Thyroid gland (tissue), 4 donors: ENCODE measurements around the gene TXLNA. TPM values are rescaled to one million over a fixed set of nuclear protein-coding genes. Genes with fewer than 3 reads are reported as not detected.

Source experiments
- DNase-seq, 2 donors: peaks; one replicate each; pipeline ENCODE4 v3.0.0-alpha.2; 2019
- H3K27ac ChIP-seq, 3 donors: fragments of 200-600 bp; sonication (generic); 1 replicate in 2 of 3; 2 replicates in 1 of 3; pipeline ENCODE4 v1.5.1; 2016 to 2019; ENCODE audit warnings: mild to moderate bottlenecking in 1 of 3, moderate library complexity in 1 of 3
- H3K27me3 ChIP-seq: fragments of 200-600 bp; sonication (generic); one replicate; pipeline ENCODE4 v1.5.1; 2019
- H3K36me3 ChIP-seq, 2 donors: fragments of 200-600 bp; sonication (generic); one replicate each; pipeline ENCODE4 v1.5.1; 2016 to 2019
- H3K4me1 ChIP-seq, 2 donors: fragments of 200-600 bp; sonication (generic); one replicate each; pipeline ENCODE4 v1.5.1; 2017 to 2019
- H3K4me3 ChIP-seq, 3 donors: fragments of 200-600 bp; sonication (generic); replicated peaks in 1 of 3; 1 replicate in 2 of 3; 2 replicates in 1 of 3; pipeline ENCODE4 v1.5.1; 2016; ENCODE audit warnings: mild to moderate bottlenecking in 1 of 3
- H3K9me3 ChIP-seq: fragments of 200-600 bp; sonication (generic); one replicate; pipeline ENCODE4 v1.5.1; 2017
- CTCF ChIP-seq, 6 experiments: fragments of 200-600 bp in 3 of 6; fragments of 450-650 bp in 3 of 6; sonication (generic) in 3 of 6; IDR thresholded peaks; one replicate each; pipeline ENCODE4 v1.5.1; 2016 to 2019; ENCODE audit warnings: antibody characterized with exemption in 6 of 6, mild to moderate bottlenecking in 2 of 6, inconsistent platforms in 1 of 6, moderate library complexity in 1 of 6
- POLR2A ChIP-seq, 2 donors: fragments of 450-650 bp; IDR thresholded peaks; one replicate each; pipeline ENCODE4 v1.6.1; 2017; ENCODE audit warnings: antibody characterized with exemption in 2 of 2, mild to moderate bottlenecking in 2 of 2, moderate library complexity in 1 of 2
- WGBS, 2 donors: methylation state at CpG; one replicate each; pipeline ENCODE4 v1.1.5; 2017; 5-methylcytosine and 5-hydroxymethylcytosine counted together
- intact Hi-C: fragments of 100-400 bp; cut with DNase I; formaldehyde crosslinking; loops from one replicate; pipeline ENCODE4 v1.15.1; 2023
- total RNA-seq, 4 donors: library from RNA; depleted of rRNA; stranded (reverse); fragments of >200 nt; gene quantifications; one replicate each; pipeline ENCODE4 v1.2.3, GENCODE V29; 2016

Gene TXLNA
- total RNA-seq, 4 donors from 2014 or later = 47.7 to 69.4 (median 60.6) TPM

GRCh38 chr1:32195972-32196823, 16.7 kb downstream of the TXLNA start:
- Histone ChIP-seq H3K27ac (no peak overlapping the region), H3K27me3 (no peaks in the 10 kb centered on the region), H3K9me3 (no peaks in the 10 kb centered on the region), H3K4me3 (no peak overlapping the region), H3K4me1 (peaks cover 5 to 13% of the 10 kb centered on the region in 2 donors), H3K36me3 (peaks cover 54 to 55% of the 10 kb centered on the region in 2 donors)
- TF ChIP-seq CTCF (IDR thresholded peaks at IDR 0.05) (no peak), POLR2A (IDR thresholded peaks at IDR 0.05) (no peak)
- intact Hi-C loops = no loop called here
- DNase-seq = no peak

DNA sequence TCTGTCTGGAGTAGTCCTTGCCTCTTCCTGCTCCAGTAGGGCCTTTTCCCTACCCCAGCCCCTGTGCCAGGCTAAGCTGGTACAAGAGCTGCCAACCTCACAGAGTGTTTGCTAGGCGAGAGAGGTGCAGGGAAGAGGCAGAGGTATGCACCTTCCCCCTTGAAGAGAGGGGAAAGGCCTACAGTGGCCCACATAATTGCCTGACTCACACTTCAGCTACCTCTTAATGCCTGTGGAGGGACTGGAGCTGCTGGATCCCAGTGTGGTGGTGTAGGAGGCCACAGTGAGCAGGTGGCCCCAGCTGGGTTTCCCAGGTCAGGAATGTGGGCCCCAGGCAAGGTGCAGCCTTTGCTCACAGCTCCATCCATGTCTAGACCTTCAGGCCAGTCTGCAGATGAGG, 17.6 kb downstream of the TXLNA start:
- peaks cover 46% of the 10 kb centered on the region in 2 donors for H3K36me3 ChIP-seq
- peaks cover 12 to 21% of the 10 kb centered on the region in 2 donors for H3K4me1 ChIP-seq
- no peaks in the 10 kb centered on the region for H3K9me3 ChIP-seq
- no peak overlapping the region for H3K4me3 ChIP-seq
- H3K27me3 ChIP-seq = no peaks in the 10 kb centered on the region
- intact Hi-C loops = no loop called here
- 80 to 100% methylated on average over 1 of the region's 1 CpG for WGBS, 2 donors
- TF ChIP-seq CTCF (IDR thresholded peaks at IDR 0.05) (no peak), POLR2A (IDR thresholded peaks at IDR 0.05) (no peak)
- DNase-seq = no peak
- H3K27ac ChIP-seq = no peak overlapping the region

DNA sequence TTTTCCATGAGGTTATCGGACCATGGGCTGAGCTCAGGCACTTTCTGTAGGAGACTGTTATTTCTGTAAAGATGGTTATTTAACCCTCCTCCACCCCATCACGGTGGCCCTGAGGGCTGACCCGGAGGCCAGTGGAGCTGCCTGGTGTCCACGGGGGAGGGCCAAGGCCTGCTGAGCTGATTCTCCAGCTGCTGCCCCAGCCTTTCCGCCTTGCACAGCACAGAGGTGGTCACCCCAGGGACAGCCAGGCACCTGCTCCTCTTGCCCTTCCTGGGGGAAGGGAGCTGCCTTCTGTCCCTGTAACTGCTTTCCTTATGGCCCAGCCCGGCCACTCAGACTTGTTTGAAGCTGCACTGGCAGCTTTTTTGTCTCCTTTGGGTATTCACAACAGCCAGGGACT, 18.4 kb downstream of the TXLNA start:
- Histone ChIP-seq H3K4me1 (peaks cover 12 to 25% of the 10 kb centered on the region in 2 donors), H3K4me3 (no peak overlapping the region), H3K27ac (no peak overlapping the region), H3K36me3 (peaks cover 38% of the 10 kb centered on the region in 2 donors), H3K27me3 (no peaks in the 10 kb centered on the region), H3K9me3 (no peaks in the 10 kb centered on the region)
- TF ChIP-seq POLR2A (IDR thresholded peaks at IDR 0.05) (no peak), CTCF (IDR thresholded peaks at IDR 0.05) (no peak)
- DNase-seq = no peak
- 63 to 80% methylated on average over 6 of the region's 6 CpGs for WGBS, 2 donors
- intact Hi-C loops = no loop called here

DNA sequence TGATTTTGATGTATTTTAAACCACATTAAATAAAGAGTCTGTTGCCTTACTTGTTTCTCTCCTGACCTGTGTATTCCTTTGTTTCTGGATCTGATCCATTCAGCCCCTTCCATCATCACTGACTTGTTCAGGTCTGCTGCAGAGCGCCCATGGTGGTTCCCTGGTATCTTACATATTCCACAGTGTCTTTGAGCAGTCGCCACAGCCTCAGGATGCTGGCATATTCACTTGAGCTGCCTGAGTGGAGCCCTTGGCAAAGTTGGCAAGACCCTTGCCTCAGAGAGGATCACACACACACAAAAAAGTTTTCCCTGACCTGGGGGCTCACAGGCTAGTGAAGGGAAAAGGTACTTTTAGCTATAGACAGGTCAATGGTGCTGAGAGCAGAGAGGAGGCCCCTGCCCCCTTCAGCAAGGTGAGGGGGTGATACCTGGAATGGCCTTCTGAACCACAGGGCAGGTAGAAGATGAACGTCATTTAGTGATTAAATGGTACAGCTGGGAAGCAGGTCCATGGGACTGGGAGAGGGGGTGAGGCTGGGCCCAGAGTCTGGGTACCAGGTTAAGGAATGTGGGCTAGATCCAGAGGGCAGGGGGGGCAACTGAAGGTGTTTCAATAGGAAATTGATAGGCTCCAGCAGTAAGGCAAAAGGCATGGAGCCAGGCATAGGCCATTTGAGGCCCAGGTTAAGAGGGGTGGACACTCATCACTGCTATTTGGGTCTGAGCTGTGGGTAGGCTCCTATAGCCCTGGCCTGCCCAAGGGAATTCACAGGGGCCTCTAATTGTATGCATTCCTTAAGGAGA, 19.0 kb downstream of the TXLNA start:
- peaks cover 32% of the 10 kb centered on the region in 2 donors for H3K36me3 ChIP-seq
- WGBS, 2 donors = 88 to 90% methylated on average over 3 of the region's 3 CpGs
- no peak for DNase-seq
- H3K27ac ChIP-seq = no peak overlapping the region
- peaks cover 12 to 25% of the 10 kb centered on the region in 2 donors for H3K4me1 ChIP-seq
- H3K4me3 ChIP-seq = no peak overlapping the region
- TF ChIP-seq POLR2A (IDR thresholded peaks at IDR 0.05) (no peak), CTCF (IDR thresholded peaks at IDR 0.05) (no peak)
- no peaks in the 10 kb centered on the region for H3K9me3 ChIP-seq
- no peaks in the 10 kb centered on the region for H3K27me3 ChIP-seq
- intact Hi-C loops = no loop called here
